Neuron (in vitro differentiated cells): ENCODE measurements around the gene PRDX5.

Experiments used
- H2AFZ ChIP-seq: one replicate; pipeline ENCODE4 v1.6.1; 2013; ENCODE audit warnings: low read depth, mild to moderate bottlenecking, inconsistent platforms, low read length, moderate library complexity
- H3K27me3 ChIP-seq: one replicate; pipeline ENCODE4 v1.6.1; 2013; ENCODE audit warnings: low read length; ENCODE audit not compliant: insufficient read depth
- H3K36me3 ChIP-seq: one replicate; pipeline ENCODE4 v1.6.1; 2013; ENCODE audit warnings: low read length; ENCODE audit not compliant: insufficient read depth
- H3K4me1 ChIP-seq: one replicate; pipeline ENCODE4 v1.6.1; 2013; ENCODE audit warnings: low read length; ENCODE audit not compliant: insufficient read depth
- H3K4me3 ChIP-seq: 2 replicates; pipeline ENCODE4 v1.5.1; 2013; ENCODE audit warnings: mild to moderate bottlenecking, low read length, moderate library complexity
- H3K9me3 ChIP-seq: one replicate; pipeline ENCODE4 v1.6.1; 2013; ENCODE audit warnings: low read length

PRDX5 gene

GRCh38 chr11:64334764-64335735 lies 17.1 kb downstream of the PRDX5 start:
- H3K36me3 ChIP-seq = no peaks in the 10 kb centered on the region
- no peak overlapping the region for H2AFZ ChIP-seq
- peaks cover 12% of the 10 kb centered on the region for H3K27me3 ChIP-seq
- H3K4me3 ChIP-seq = no peak overlapping the region
- no peaks in the 10 kb centered on the region for H3K9me3 ChIP-seq
- H3K4me1 ChIP-seq = peaks cover 2% of the 10 kb centered on the region

GRCh38 chr11:64337538-64338249 lies 19.8 kb downstream of the PRDX5 start:
- H3K4me3 ChIP-seq = no peak overlapping the region
- H3K9me3 ChIP-seq = no peaks in the 10 kb centered on the region
- no peaks in the 10 kb centered on the region for H3K36me3 ChIP-seq

GRCh38 chr11:64338716-64339115 lies 20.8 kb downstream of the PRDX5 start:
- H3K9me3 ChIP-seq = no peaks in the 10 kb centered on the region
- peaks cover 2% of the 10 kb centered on the region for H3K4me1 ChIP-seq
- no peaks in the 10 kb centered on the region for H3K36me3 ChIP-seq
- no peak overlapping the region for H3K4me3 ChIP-seq
- no peak overlapping the region for H2AFZ ChIP-seq
- peaks cover 26% of the 10 kb centered on the region for H3K27me3 ChIP-seq

More at GRCh38 chr11:64337538-64338249, 19.8 kb downstream of the PRDX5 start:
- Histone ChIP-seq H2AFZ (no peak overlapping the region), H3K4me1 (peaks cover 2% of the 10 kb centered on the region), H3K27me3 (peaks cover 26% of the 10 kb centered on the region)

- Histone ChIP-seq H3K36me3 (no peaks in the 10 kb centered on the region), H3K4me3 (no peak overlapping the region), H3K4me1 (peaks cover 2% of the 10 kb centered on the region), H3K9me3 (no peaks in the 10 kb centered on the region), H2AFZ (no peak overlapping the region), H3K27me3 (peaks cover 26% of the 10 kb centered on the region)
Measured at GRCh38 chr11:64339286-64339685, 21.4 kb downstream of the PRDX5 start.

- no peak within 1 kb of the TSS for H3K4me3 ChIP-seq
- no peak within 1 kb of the TSS for H2AFZ ChIP-seq
- no peaks in the 10 kb centered on the region for H3K9me3 ChIP-seq
- no peaks in the 10 kb centered on the region for H3K36me3 ChIP-seq
- H3K27me3 ChIP-seq = peaks cover 26% of the 10 kb centered on the region
- peaks cover 2% of the 10 kb centered on the region for H3K4me1 ChIP-seq
Measured at GRCh38 chr11:64339754-64340408, 22.0 kb downstream of the PRDX5 start, which contains the start of gene CCDC88B. TSS of gene CCDC88B (plus strand) at chr11:64340204. CDS start at chr11:64340267, 63 bp downstream.

- H3K27me3 ChIP-seq = peaks cover 26% of the 10 kb centered on the region
- no peaks in the 10 kb centered on the region for H3K9me3 ChIP-seq
- H3K36me3 ChIP-seq = no peaks in the 10 kb centered on the region
- H3K4me3 ChIP-seq = no peak overlapping the region
- H2AFZ ChIP-seq = no peak overlapping the region
- H3K4me1 ChIP-seq = no peaks in the 10 kb centered on the region
Measured at GRCh38 chr11:64340671-64341335, 22.9 kb downstream of the PRDX5 start.

GRCh38 chr11:64341429-64341828 lies 23.5 kb downstream of the PRDX5 start:
- Histone ChIP-seq H3K36me3 (no peaks in the 10 kb centered on the region), H3K9me3 (no peaks in the 10 kb centered on the region), H3K4me1 (no peaks in the 10 kb centered on the region), H2AFZ (no peak overlapping the region), H3K4me3 (no peak overlapping the region), H3K27me3 (peaks cover 26% of the 10 kb centered on the region)

- Histone ChIP-seq H2AFZ (no peak overlapping the region), H3K4me3 (no peak overlapping the region), H3K4me1 (no peaks in the 10 kb centered on the region), H3K27me3 (peaks cover 26% of the 10 kb centered on the region), H3K9me3 (no peaks in the 10 kb centered on the region), H3K36me3 (no peaks in the 10 kb centered on the region)
Measured at GRCh38 chr11:64341851-64342791, 24.2 kb downstream of the PRDX5 start.

GRCh38 chr11:64342869-64343745 lies 25.2 kb downstream of the PRDX5 start:
- no peak overlapping the region for H3K4me3 ChIP-seq
- peaks cover 26% of the 10 kb centered on the region for H3K27me3 ChIP-seq
- no peaks in the 10 kb centered on the region for H3K9me3 ChIP-seq
- H3K4me1 ChIP-seq = no peaks in the 10 kb centered on the region
- H2AFZ ChIP-seq = no peak overlapping the region
- no peaks in the 10 kb centered on the region for H3K36me3 ChIP-seq

- no peaks in the 10 kb centered on the region for H3K9me3 ChIP-seq
- H3K36me3 ChIP-seq = no peaks in the 10 kb centered on the region
- peaks cover 24% of the 10 kb centered on the region for H3K27me3 ChIP-seq
- H3K4me3 ChIP-seq = no peak overlapping the region
- no peak overlapping the region for H2AFZ ChIP-seq
- peaks cover 7% of the 10 kb centered on the region for H3K4me1 ChIP-seq
Measured at GRCh38 chr11:64343767-64344559, 26.0 kb downstream of the PRDX5 start.
